Gastrocnemius medialis (tissue), 4 donors: ENCODE data around the gene BDKRB1. TPM values are rescaled to one million over a fixed set of nuclear protein-coding genes. Genes with fewer than 3 reads are reported as not detected.

Source experiments
- ATAC-seq, 2 donors: fragments of 150-250 bp; one replicate each; pipeline ENCODE4 v1.9.1; 2016
- DNase-seq, 2 donors: peaks; one replicate each; pipeline ENCODE4 v3.0.0-alpha.2; 2019
- H3K27ac ChIP-seq, 4 donors: fragments of 200-600 bp; sonication (generic); 1 replicate in 1 of 4; 2 replicates in 3 of 4; pipeline ENCODE4 v1.5.1; 2016 to 2018; ENCODE audit warnings: mild to moderate bottlenecking in 2 of 4, moderate library complexity in 1 of 4
- H3K27me3 ChIP-seq, 3 donors: fragments of 200-600 bp; sonication (generic) in 2 of 3; 1 replicate in 1 of 3; 2 replicates in 2 of 3; pipeline versions ENCODE4 v1.5.1 to v1.6.0; 2016 to 2019; ENCODE audit warnings: mild to moderate bottlenecking in 1 of 3, moderate library complexity in 1 of 3
- H3K36me3 ChIP-seq, 2 donors: fragments of 200-600 bp; sonication (generic) in 1 of 2; one replicate each; pipeline ENCODE4 v1.5.1; 2017 to 2018
- H3K4me1 ChIP-seq, 2 donors: fragments of 200-600 bp; sonication (generic) in 1 of 2; one replicate each; pipeline ENCODE4 v1.5.1; 2016 to 2017; ENCODE audit warnings: mild to moderate bottlenecking in 2 of 2
- H3K4me3 ChIP-seq, 4 donors: fragments of 200-600 bp; sonication (generic) in 3 of 4; 1 replicate in 1 of 4; 2 replicates in 3 of 4; pipeline ENCODE4 v1.5.1; 2016 to 2019; ENCODE audit warnings: mild to moderate bottlenecking in 2 of 4
- H3K9me3 ChIP-seq, 3 donors: fragments of 200-600 bp; sonication (generic) in 2 of 3; 1 replicate in 1 of 3; 2 replicates in 2 of 3; pipeline ENCODE4 v1.5.1; 2016 to 2019
- POLR2A ChIP-seq, 2 donors: fragments of 450-650 bp; IDR thresholded peaks; one replicate each; pipeline ENCODE4 v1.6.1; 2017; ENCODE audit warnings: antibody characterized with exemption in 2 of 2, mild to moderate bottlenecking in 2 of 2, moderate library complexity in 2 of 2
- in situ Hi-C, 4 donors: fragments of 200-750 bp; cut with MboI; loops; one replicate each; pipeline versions ENCODE4 v1.15.0 to v1.8.0; 2017; ENCODE audit warnings: low sequenced_read_pairs in 4 of 4
- intact Hi-C: fragments of 100-400 bp; cut with DNase I; formaldehyde crosslinking; loops from one replicate; pipeline ENCODE4 v1.15.1; 2023; ENCODE audit warnings: low total_unique reads
- total RNA-seq, 4 donors: library from RNA; depleted of rRNA; stranded (reverse); fragments of >200 nt; gene quantifications; one replicate each; pipeline versions ENCODE4 v1.1.0 to v1.2.3, GENCODE V29; 2016
- TF ChIP-seq, protein P1 (sequence below), 5 experiments: fragments of 450-650 bp in 3 of 5; fragments of 200-600 bp in 2 of 5; sonication (generic) in 2 of 5; IDR thresholded peaks in 4 of 5; conservative IDR thresholded peaks in 1 of 5; 1 replicate in 4 of 5; 2 replicates in 1 of 5; pipeline ENCODE4 v1.5.1; 2016 to 2019; ENCODE audit warnings: antibody characterized with exemption in 5 of 5, mild to moderate bottlenecking in 3 of 5, moderate library complexity in 3 of 5

Gene BDKRB1
- total RNA-seq, 4 donors from 2014 or later, result not detected

GRCh38 chr14:96235426-96235825, 20.6 kb upstream of the BDKRB1 start:
- Histone ChIP-seq H3K27ac (no peak overlapping the region), H3K9me3 (no peaks in the 10 kb centered on the region), H3K4me1 (no peaks in the 10 kb centered on the region), H3K36me3 (no peaks in the 10 kb centered on the region), H3K4me3 (no peak overlapping the region), H3K27me3 (no peaks in the 10 kb centered on the region)
- ATAC-seq, result no peak
- TF ChIP-seq POLR2A (IDR thresholded peaks at IDR 0.05), result no peak
- TF ChIP-seq, protein P1, sequence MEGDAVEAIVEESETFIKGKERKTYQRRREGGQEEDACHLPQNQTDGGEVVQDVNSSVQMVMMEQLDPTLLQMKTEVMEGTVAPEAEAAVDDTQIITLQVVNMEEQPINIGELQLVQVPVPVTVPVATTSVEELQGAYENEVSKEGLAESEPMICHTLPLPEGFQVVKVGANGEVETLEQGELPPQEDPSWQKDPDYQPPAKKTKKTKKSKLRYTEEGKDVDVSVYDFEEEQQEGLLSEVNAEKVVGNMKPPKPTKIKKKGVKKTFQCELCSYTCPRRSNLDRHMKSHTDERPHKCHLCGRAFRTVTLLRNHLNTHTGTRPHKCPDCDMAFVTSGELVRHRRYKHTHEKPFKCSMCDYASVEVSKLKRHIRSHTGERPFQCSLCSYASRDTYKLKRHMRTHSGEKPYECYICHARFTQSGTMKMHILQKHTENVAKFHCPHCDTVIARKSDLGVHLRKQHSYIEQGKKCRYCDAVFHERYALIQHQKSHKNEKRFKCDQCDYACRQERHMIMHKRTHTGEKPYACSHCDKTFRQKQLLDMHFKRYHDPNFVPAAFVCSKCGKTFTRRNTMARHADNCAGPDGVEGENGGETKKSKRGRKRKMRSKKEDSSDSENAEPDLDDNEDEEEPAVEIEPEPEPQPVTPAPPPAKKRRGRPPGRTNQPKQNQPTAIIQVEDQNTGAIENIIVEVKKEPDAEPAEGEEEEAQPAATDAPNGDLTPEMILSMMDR (IDR thresholded peaks at IDR 0.05 in 4 of 5, conservative IDR thresholded peaks at IDR 0.05 in 1 of 5), result no peak
- DNase-seq, result no peak
- intact Hi-C loops (no loop called here), in situ Hi-C loops (no loop called here)

DNA sequence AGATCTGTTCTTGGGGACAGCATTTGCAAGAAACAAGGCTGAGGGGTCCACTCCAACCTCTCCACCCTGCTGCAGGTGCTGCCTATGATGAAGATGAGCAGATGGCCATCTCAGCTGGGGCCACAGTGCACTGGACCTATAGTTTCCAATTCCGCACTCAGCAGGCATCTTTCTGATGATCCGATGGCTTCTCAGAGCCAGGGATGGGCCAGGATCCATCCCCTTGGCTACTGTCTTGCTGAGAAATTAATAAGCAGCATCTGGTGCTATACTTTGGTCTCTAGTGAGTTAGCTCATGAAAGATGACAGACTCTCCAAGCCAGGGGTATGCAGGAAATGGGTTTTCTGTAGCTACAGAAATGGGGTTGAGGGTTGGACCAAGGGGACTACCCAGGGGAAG, 18.4 kb upstream of the BDKRB1 start:
- intact Hi-C loops (no loop called here), in situ Hi-C loops (no loop called here)
- H3K27me3 ChIP-seq, result no peaks in the 10 kb centered on the region
- H3K36me3 ChIP-seq, result no peaks in the 10 kb centered on the region
- no peaks in the 10 kb centered on the region for H3K4me1 ChIP-seq
- no peak for TF ChIP-seq POLR2A (IDR thresholded peaks at IDR 0.05)
- TF ChIP-seq, protein P1 (IDR thresholded peaks at IDR 0.05 in 4 of 5, conservative IDR thresholded peaks at IDR 0.05 in 1 of 5), result no peak
- no peak overlapping the region for H3K4me3 ChIP-seq
- no peaks in the 10 kb centered on the region for H3K9me3 ChIP-seq
- H3K27ac ChIP-seq, result no peak overlapping the region
- ATAC-seq (no peak), DNase-seq (no peak)

DNA sequence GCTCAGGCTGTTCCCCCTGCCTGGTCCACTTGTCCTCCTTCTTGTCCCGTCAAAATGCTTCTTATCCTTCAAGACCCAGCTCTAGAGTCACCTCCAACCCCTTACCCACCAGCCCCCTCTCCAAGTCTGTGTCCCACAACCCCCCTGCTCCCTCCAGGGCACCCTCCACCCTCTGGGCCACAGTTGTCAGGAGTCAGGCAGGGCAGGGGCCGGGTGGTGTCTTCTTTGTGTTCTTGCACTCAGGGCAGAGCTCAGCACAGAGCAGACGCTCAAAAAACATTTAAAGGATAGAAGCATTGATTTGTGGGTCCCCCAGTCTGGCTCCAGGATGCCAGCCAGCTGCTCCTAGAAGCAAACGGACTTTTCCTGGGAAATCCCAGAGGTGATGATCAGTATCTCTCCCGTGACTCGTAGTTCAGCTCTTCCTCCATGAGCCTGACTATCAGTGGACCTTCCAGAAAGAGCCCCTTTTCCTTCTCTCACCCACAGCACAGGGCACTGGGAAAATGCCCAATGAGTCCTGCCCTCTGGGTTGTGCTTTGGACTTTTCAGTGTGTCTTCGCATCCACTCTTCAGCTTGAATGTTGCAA, 17.2 kb upstream of the BDKRB1 start:
- Histone ChIP-seq H3K9me3 (no peaks in the 10 kb centered on the region), H3K4me3 (no peak overlapping the region), H3K27me3 (no peaks in the 10 kb centered on the region), H3K27ac (no peak overlapping the region), H3K4me1 (no peaks in the 10 kb centered on the region), H3K36me3 (no peaks in the 10 kb centered on the region)
- TF ChIP-seq, protein P1 (IDR thresholded peaks at IDR 0.05 in 4 of 5, conservative IDR thresholded peaks at IDR 0.05 in 1 of 5), result no peak
- TF ChIP-seq POLR2A (IDR thresholded peaks at IDR 0.05), result no peak
- ATAC-seq (no peak), DNase-seq (no peak)
- intact Hi-C loops (no loop called here), in situ Hi-C loops (no loop called here)

DNA sequence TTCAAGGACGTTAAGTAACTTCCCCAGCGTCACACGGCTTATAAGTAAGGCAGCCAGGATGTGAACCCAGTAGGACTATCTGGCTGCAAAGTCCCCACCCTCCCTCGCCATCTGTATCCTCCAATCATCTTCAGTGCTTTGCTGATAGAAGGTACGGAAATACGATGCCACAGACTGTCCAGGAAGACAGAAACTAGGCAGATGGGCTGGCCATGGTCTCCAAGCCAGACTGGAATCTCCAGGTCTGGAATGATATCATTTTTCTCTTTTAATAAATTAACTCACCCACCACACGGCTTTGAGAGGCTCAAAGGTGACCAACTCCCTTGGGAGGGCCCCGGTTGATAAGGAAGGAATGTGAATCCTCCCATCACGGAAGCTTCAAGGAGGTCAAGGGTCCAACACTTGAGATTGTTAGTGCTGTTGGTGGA, 16.3 kb upstream of the BDKRB1 start:
- DNase-seq (no peak), ATAC-seq (no peak)
- TF ChIP-seq POLR2A (IDR thresholded peaks at IDR 0.05), result no peak
- Histone ChIP-seq H3K36me3 (no peaks in the 10 kb centered on the region), H3K27ac (no peak overlapping the region), H3K4me1 (no peaks in the 10 kb centered on the region), H3K9me3 (no peaks in the 10 kb centered on the region), H3K27me3 (no peaks in the 10 kb centered on the region), H3K4me3 (no peak overlapping the region)
- intact Hi-C loops, result no loop called here
- in situ Hi-C loops, result no loop called here

- in situ Hi-C loops, result no loop called here
- Histone ChIP-seq H3K27ac (no peak overlapping the region), H3K4me3 (no peak overlapping the region), H3K4me1 (no peaks in the 10 kb centered on the region), H3K27me3 (no peaks in the 10 kb centered on the region), H3K36me3 (no peaks in the 10 kb centered on the region), H3K9me3 (no peaks in the 10 kb centered on the region)
- DNase-seq (no peak), ATAC-seq (no peak)
- TF ChIP-seq, protein P1 (IDR thresholded peaks at IDR 0.05 in 4 of 5, conservative IDR thresholded peaks at IDR 0.05 in 1 of 5), result no peak
- no peak for TF ChIP-seq POLR2A (IDR thresholded peaks at IDR 0.05)
- intact Hi-C loops, result no loop called here
Observed at GRCh38 chr14:96240641-96241040, 15.4 kb upstream of the BDKRB1 start.
